GM21825 (cell line): ENCODE data around the gene CGREF1.
"Not testable (repeated sequence)": the region's sequence is repeated elsewhere in the genome, so short reads cannot be mapped to it uniquely, and the experiment has no call there.

Source experiments
- ATAC-seq: cut with Tn5 transposase; IDR thresholded peaks from one replicate; pipeline ENCODE4 v1.9.1; 2021; ENCODE audit warnings: mild to moderate bottlenecking, moderate library complexity; ENCODE audit not compliant: unreplicated experiment

Gene CGREF1

GRCh38 chr2:27138111-27138510, 19.2 kb upstream of the CGREF1 start:
- ATAC-seq = no peak

- no peak for ATAC-seq
These were observed 18.5 kb upstream of the CGREF1 start for GRCh38 chr2:27137322-27137935.

- no peak for ATAC-seq
These were observed 17.8 kb upstream of the CGREF1 start for GRCh38 chr2:27136751-27137150.

- ATAC-seq = no peak
These were observed 16.6 kb upstream of the CGREF1 start for GRCh38 chr2:27135478-27135955.

GRCh38 chr2:27134781-27135477, 16.0 kb upstream of the CGREF1 start:
- ATAC-seq = no peak

DNA sequence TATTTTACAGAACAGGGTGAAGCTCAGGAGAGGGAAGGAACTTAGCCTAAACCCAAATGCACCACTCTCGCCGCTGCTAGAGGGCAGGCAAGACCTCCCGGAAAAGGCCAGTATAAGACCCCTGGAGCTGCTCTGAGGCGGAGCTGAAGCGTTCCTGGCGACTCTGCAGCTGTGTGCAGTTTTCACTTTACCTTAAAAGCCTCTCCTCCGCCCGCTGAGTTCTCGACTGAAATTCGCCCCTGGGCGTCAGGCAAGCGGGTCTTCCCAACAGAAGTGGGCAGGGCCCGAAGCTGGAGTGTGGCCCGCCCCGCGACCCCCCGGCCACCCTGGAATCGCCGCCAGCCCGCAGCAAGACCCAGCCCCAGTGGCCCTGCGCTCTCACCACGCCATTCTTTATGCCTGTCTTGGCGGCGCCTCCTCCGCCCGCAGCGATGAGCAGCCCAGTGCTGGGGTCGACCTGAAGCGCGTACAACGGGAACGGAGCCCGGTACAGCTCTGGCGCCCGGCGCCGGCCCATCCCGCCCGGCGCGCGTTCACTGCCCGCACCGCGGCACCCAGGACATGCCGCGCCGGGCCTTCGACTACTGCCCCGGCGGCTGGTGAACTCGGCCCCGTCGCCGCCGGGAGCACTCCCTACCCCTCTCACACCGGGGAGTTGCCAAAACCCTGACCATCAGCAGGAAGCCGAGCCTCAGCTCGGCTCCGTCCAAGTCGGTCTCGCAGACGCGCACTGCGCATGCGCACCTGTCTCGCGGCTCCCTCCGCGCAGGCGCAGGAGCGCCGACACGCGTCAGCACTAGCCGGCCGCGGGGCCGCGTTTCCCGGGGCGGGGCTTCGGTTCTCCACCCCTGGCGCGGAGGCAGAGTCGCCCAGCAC, 15.2 kb upstream of the CGREF1 start, which contains the start of gene PREB:
Gene PREB, minus strand, starts transcription at position 732 of the 876 bp plus-strand sequence. Its CDS starts 215 bp downstream, at position 517.
- ATAC-seq = peak; percentile 74

DNA sequence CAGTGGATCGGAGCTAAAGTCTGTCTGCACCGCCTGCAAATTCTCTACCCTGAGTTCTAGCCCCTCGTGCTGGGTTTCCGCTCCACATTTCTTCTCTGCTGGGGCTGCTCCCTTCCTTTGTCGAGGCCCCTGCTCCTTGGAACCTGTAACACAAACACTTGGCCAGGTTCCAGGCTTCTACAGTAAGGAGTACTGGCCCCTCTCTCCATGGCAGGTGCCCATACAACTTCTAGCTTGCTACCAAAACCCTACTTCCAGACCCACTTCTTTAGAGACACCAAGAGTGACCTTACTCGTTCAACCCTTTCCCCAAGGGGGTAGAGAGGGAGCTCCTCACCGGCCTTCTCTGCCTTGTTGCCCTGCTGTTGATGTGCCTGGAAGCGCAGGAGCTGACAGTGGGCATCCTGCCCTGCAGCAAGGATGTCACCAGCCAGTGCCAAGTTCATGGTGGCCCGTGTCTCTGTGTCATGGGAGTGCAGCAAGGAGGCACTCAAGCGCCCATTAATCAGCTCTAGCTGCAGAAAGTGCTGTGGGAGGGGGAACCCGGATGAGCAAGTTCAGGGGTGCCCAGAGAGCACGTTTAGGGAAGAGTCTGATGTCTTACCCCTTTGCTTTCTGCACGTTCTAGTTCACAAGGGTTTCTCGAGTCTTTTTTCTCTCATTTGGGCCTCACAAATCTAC, 14.4 kb upstream of the CGREF1 start:
- no peak for ATAC-seq

DNA sequence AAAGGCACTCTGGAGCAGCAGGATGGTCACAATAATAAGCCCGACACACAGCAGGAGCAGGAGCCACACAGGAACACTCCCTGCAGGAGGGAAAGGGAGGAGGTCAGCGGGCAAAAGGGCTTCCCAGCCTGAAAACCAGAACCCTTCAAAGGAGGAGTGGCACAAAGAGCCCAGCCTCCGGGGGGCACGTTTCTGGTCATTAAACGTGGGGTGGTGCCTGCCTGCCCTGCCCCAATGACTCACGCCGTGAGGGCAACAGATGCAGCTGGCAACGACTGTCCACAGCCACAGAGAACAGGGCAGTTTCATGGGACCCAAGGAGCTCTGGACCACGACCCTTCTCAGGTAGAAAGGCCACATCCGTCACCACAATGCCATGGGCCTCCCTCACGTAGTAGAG, 12.5 kb upstream of the CGREF1 start:
- no peak for ATAC-seq

DNA sequence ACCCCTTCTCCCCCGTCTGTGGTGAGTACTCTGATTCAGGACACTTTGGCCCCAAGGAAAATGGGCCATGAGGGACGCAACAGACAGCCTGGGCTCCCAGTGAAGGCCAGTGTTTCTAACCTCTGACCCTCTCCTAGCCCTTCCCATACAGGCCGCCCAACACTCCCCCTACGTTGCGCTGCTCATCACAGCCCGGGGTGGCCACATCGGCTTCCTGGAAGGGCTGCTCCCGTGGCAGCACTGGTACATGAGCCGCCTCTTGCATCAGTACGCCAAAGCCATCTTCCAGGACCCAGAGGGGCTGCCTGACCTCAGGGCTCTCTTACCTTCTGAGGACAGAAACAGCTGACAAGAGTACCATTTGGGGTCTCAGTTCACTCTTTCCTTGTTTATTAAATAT, 11.5 kb upstream of the CGREF1 start:
- ATAC-seq = no peak

DNA sequence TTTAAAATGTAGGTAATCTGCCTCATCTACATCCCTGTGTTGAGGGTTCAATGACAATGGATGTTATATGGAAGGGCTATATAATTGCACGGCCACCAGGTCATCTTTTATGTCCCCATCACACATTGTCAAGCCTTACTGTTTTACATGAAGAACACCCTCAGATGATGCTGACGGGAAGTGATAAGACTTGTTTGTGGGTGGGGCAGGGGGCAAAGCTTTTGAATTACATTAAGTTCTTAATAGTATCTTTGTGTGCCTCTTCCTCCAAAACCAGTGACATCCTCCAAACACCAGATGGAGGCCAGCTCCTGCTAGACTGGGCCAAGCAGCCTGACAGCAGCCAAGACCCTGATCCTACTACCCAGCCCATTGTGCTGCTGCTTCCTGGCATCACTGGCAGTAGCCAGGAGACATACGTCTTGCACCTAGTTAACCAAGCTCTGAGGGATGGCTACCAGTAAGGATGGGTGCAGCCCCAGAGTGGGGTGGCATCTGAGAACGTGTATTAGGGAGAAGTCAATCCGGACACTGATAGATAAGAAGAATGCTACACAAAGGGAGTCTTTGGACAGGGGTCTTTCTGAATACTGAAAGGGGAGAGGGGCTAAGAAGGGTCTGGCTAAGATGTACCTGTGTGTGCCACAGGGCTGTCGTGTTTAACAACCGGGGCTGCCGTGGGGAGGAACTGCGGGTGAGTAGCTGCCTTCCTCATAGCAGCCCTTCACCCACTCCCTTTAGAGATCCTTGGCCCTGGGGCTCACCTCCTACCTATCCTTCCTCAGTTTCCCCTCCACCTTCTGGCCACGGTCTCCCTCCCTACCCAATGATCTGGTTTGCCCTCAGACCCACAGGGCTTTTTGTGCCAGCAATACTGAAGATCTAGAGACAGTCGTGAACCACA, 10.0 kb upstream of the CGREF1 start:
- no peak for ATAC-seq

DNA sequence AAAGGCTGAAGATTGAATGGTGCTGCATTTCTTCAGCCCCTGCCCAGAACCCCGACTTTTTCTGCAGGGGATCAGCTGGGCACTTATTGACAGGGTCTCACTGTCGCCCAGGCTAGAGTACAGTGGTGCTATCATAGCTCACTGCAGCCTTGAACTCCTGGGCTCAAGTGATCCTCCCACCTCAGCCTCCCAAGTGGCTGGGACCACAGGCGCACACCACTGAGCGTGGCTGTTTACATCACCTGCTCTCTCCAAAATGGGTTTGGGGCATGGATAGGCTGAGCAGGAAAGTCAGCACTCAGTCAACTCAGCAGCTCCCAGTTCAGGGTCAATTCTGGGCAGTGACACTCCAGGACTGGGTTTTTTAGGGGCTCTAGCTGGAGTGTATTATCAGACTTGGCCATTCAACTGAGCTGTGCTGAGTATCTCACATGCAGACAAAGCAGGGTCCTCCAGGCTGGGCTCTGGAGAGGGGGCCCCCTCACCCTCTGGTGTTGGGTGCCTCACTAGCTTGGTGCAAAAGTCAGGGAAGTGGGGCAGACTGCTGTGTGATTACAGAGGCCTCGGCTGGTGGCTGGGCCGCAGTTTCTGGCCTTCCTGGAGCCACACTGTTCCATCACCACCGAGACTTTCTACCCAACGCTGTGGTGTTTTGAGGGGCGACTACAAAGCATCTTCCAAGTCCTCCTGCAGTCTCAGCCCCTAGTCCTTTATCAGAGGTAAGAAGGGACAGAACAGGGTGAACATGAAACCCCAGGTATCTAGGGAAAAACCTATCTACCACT, 9.1 kb upstream of the CGREF1 start:
- ATAC-seq = no peak

- ATAC-seq = no peak
These were observed 7.4 kb upstream of the CGREF1 start for GRCh38 chr2:27126252-27126710.

DNA sequence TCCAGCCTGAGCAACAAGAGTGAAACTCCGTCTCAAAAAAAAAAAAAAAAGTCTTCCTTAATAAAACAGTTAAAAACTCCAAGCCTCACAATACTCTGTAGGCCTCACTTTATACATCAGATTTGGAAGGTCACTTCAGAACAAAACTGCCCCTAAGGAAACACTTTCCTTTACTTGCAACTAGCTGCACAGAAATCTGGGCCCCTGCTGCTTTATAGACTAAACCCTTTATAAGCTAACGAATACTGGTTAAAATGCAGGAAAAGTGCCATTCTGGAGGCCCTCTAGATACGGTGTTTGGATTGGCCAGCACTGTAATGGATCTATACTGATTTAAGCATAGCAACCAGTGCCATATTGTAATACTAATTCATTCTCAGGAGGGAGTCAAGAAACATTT, 6.2 kb upstream of the CGREF1 start:
- ATAC-seq = no peak

DNA sequence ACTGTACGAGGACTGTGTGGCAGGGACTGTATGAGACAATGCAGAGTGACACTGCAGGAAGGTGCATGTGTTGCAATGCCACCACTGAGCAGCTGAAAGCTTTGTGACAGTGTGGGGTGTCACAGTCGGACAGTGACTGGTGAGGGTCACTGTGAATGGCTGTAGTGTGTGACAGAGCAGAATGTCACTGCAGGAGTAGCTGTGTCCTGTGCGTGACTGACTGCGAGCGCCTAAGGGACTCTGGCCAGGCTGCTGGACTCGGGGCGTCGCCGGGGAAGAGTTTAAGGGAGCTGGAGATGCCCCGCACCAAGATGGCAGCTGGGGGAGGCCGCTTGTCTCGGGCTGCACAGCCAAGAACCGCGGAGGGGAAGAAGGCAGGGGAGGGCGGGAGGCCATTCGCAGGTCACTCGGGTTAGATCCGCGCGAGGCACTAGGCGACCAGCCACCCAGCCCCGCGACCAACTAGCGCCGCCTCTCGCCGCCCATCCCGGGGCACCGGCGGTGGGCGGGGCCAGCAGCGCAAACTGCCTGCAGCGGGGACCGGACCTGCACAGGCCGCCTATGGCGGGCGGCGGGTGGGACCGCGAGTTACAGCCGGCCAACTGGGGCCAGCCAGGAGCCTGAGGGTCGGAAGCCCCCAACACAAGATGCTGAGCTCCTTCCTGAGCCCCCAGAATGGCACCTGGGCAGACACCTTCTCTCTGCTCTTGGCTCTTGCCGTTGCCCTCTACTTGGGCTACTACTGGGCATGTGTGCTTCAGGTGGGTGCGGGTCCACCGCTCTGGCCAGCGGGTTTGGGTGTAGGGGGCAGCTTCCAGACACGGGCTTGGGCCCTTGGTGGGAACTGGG, 4.6 kb upstream of the CGREF1 start, which contains the start of gene ABHD1:
Gene ABHD1, plus strand, starts transcription at position 514 of the 849 bp plus-strand sequence. Its CDS starts 134 bp downstream, at position 648.
- ATAC-seq = no peak

DNA sequence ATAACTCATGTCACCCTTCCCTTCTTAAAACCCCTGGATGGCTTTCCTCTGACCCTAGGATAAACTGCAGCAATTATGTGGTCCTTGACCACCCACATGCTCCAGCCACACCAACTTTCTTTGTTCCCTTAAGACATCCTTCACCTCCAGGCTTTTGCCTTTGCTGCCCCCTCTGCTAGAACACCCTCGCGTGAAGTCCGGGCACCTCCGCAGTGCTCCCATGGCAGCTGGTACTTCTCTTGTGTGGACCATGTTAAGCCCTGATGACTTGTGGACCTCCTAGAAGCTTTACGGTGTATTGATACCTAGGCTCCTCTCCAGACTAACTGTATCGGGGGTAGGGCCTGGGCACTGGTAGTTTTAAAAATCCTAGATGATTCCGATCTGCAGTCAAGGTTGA, 3.9 kb upstream of the CGREF1 start:
- no peak for ATAC-seq

- no peak for ATAC-seq
These were observed 3.0 kb upstream of the CGREF1 start for GRCh38 chr2:27121906-27122305.

DNA sequence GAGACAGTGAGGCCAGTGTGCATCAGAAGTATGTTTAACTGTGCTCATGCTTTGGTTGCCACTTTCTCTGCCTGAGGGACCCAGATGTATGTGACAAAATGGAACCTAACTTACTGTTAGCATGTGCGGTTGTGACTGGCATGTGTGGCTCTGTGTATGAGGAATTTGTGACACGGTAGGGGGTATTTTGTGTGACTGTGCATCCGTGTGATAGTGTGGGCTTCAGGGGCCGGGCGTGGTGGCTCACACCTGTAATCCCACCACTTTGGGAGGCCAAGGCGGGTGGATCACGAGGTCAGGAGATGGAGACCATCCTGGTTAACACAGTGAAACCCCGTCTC, 372 bp upstream of the CGREF1 start:
- not testable (repeated sequence) for ATAC-seq

DNA sequence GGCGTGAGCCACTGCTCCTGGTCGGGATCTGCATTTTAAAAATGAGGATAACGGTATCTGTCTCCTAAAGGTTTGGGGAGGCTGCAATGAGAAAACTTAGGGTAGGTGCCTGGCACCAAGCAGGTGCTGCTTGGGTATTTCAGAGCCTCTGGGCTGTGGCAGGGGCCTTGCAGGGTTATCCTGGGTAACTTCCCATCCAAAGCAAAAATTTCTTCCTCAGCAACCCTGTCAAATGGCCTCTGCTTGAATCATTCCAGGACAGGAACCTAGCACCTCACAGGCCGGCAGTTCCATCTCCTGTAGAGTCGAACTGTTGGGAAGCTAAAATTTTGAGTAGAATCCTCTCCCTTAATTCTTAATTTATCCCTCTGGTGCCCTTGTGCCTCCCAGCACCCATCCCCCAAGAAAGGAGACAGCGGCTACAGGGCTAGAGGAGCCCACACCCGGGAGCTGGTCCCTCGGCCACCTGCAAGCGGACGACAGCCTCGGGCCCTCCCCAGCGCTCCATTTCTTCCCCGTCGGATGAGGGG, 868 bp downstream of the CGREF1 start:
- ATAC-seq = no peak
